Measurements from ENCODE around the gene PLAAT2. TPM values are rescaled to one million over a fixed set of nuclear protein-coding genes. Genes with fewer than 3 reads are reported as not detected.

Gene PLAAT2
- total and polyA plus RNA-seq, 10 of the 15 experiments (the other 5 are each of a cell fraction or from before 2014, with no cell fraction given) = 4.6 to 25.9 (median 8.6) TPM

DNA sequence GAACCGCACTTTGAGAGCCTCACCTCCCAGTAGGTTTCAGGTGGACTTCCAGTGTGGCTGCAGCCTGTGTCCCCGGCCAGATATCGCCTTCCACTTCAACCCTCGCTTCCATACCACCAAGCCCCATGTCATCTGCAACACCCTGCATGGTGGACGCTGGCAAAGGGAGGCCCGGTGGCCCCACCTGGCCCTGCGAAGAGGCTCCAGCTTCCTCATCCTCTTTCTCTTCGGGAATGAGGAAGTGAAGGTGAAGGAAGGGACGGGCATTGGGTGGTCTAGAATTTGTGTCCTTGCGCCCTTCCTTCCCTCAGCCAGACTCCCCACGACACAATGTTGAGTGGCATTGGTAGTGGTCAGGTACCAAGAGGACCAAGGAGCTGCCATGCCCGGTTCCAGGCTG is 54.4 kb downstream of the PLAAT2 start:
- H3K27me3 ChIP-seq (replicated peaks in 1 of 2; ENCODE audit: control insufficient read depth in 2 of 2, insufficient read depth in 2 of 2, low read length in 1 of 2) = no peaks in the 10 kb centered on the region; a peak in 1 of 4 replicates
- H3K4me2 ChIP-seq (ENCODE audit: control insufficient read depth, insufficient read depth) = no peak overlapping the region
- H3K4me3 ChIP-seq = no peak overlapping the region
- SMC1A ChIA-PET (ENCODE audit: uncharacterized antibody, unreplicated experiment) = interaction anchor here (1.6 kb wide), 1 partner anchor 19 kb away, joined by 5 read pairs; no protein-coding TSS in a partner anchor
- RAD21 ChIA-PET (ENCODE audit: unreplicated experiment) = no interaction called here
- CTCF ChIA-PET = interaction anchor here (0.5 to 2.5 kb wide), 2 partner anchors 29 to 117 kb away, joined by 3 to 16 read pairs; no protein-coding TSS in a partner anchor
- in situ Hi-C loops (cut with MboI) = no loop called here
- intact Hi-C loops (cut with micrococcal nuclease; ENCODE audit: unreplicated experiment) = no loop called here
- H2AFZ ChIP-seq (ENCODE audit: control insufficient read depth, low read depth, low read length) = no peak overlapping the region
- no peaks in the 10 kb centered on the region for H3K36me3 ChIP-seq (ENCODE audit: control insufficient read depth in 2 of 2, insufficient read depth in 2 of 2, low read length in 1 of 2)
- BruUV-seq (replicated peaks) = no TSS peak
- ATAC-seq = no peak
- WGBS (ENCODE audit: insufficient coverage, insufficient replicate concordance, low lambda C conversion rate, missing lambda C conversion rate) = 37% methylated on average over 12 of the region's 12 CpGs
- no peaks in the 10 kb centered on the region for H4K20me1 ChIP-seq (ENCODE audit: control insufficient read depth, insufficient read depth)
- TF ChIP-seq SPI1 (IDR thresholded peaks at IDR 0.05; ENCODE audit: borderline replicate concordance, insufficient read depth, low read depth, low read length) (peak; percentile 24; the same call in 1 of the 2 replicates), SUPT20H (IDR thresholded peaks at IDR 0.05; ENCODE audit: borderline replicate concordance, control insufficient read depth, low read depth, low read length) (no peak), EP300 (IDR thresholded peaks at IDR 0.05; ENCODE audit: borderline replicate concordance in 1 of 2, control insufficient read depth in 1 of 2, low read depth in 2 of 2, low read length in 2 of 2) (no peak)
- no peaks in the 10 kb centered on the region for H3K9me3 ChIP-seq (replicated peaks; ENCODE audit: control insufficient read depth, insufficient read depth, low read length)
- FAIRE-seq = no peak
- peaks cover 5% of the 10 kb centered on the region; the same call in 1 of the 2 replicates for H3K4me1 ChIP-seq (ENCODE audit: control insufficient read depth, insufficient read depth, low read length)
- H3K9ac ChIP-seq (ENCODE audit: control insufficient read depth, insufficient read depth, low read length) = no peak overlapping the region
- H3K27ac ChIP-seq (ENCODE audit: control insufficient read depth, insufficient read depth) = no peak overlapping the region
- H3K79me2 ChIP-seq (ENCODE audit: control insufficient read depth, insufficient read depth, low read length) = no peaks in the 10 kb centered on the region
- DNase-seq (ENCODE audit: low read depth, low spot score) = no peak
- POLR2A ChIA-PET = no interaction called here

DNA sequence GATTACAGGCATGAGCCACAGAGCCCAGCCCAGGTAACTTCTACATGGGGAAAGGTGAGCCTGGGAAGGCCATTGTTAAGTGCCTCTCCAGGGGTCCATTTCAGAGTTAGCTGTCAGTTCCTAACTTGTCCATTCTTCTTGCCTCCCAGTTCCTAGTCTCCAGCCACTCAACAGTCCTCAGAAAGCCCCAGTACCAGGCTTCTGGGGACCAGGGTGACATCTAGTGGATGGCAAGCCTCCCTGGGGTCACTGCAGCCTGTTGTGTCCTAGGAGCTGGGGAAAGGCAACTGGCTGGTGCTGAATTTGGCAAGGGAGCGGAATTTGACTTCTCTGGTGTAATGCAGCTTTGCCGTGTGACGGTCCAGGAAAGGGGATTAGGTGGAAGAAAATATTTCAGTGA is 55.2 kb downstream of the PLAAT2 start:
- ATAC-seq = peak; percentile 76
- Histone ChIP-seq H4K20me1 (ENCODE audit: control insufficient read depth, insufficient read depth) (no peaks in the 10 kb centered on the region), H3K27ac (ENCODE audit: control insufficient read depth, insufficient read depth) (no peak overlapping the region), H3K4me2 (ENCODE audit: control insufficient read depth, insufficient read depth) (no peak overlapping the region), H3K36me3 (ENCODE audit: control insufficient read depth in 2 of 2, insufficient read depth in 2 of 2, low read length in 1 of 2) (no peaks in the 10 kb centered on the region), H3K79me2 (ENCODE audit: control insufficient read depth, insufficient read depth, low read length) (no peaks in the 10 kb centered on the region), H3K9ac (ENCODE audit: control insufficient read depth, insufficient read depth, low read length) (no peak overlapping the region), H3K4me3 (no peak overlapping the region), H3K27me3 (replicated peaks in 1 of 2; ENCODE audit: control insufficient read depth in 2 of 2, insufficient read depth in 2 of 2, low read length in 1 of 2) (no peaks in the 10 kb centered on the region; a peak in 1 of 4 replicates), H3K9me3 (replicated peaks; ENCODE audit: control insufficient read depth, insufficient read depth, low read length) (no peaks in the 10 kb centered on the region), H2AFZ (ENCODE audit: control insufficient read depth, low read depth, low read length) (no peak overlapping the region), H3K4me1 (ENCODE audit: control insufficient read depth, insufficient read depth, low read length) (peaks cover 5% of the 10 kb centered on the region; the same call in 1 of the 2 replicates)
- ChIA-PET SMC1A (ENCODE audit: uncharacterized antibody, unreplicated experiment) (interaction anchor here (1.1 to 1.6 kb wide), 2 partner anchors 19 to 28 kb away, joined by 5 read pairs; no protein-coding TSS in a partner anchor), CTCF (interaction anchor here (1.0 to 2.5 kb wide), 3 partner anchors 24 to 128 kb away, joined by 3 to 16 read pairs (median 7); no protein-coding TSS in a partner anchor), POLR2A (interaction anchor here (1.3 kb wide), 1 partner anchor 29 kb away, joined by 3 read pairs; the partner anchor contains the start of gene PLAAT4), RAD21 (ENCODE audit: unreplicated experiment) (interaction anchor here (0.6 to 1.0 kb wide), 2 partner anchors 28 to 312 kb away, joined by 3 to 7 read pairs; no protein-coding TSS in a partner anchor)
- no TSS peak for BruUV-seq (replicated peaks)
- 54% methylated on average over 3 of the region's 3 CpGs for WGBS (ENCODE audit: insufficient coverage, insufficient replicate concordance, low lambda C conversion rate, missing lambda C conversion rate)
- intact Hi-C loops (cut with micrococcal nuclease; ENCODE audit: unreplicated experiment) (no loop called here), in situ Hi-C loops (cut with MboI) (no loop called here)
- no peak for DNase-seq (ENCODE audit: low read depth, low spot score)
- FAIRE-seq = no peak
- TF ChIP-seq CREM (IDR thresholded peaks at IDR 0.05; ENCODE audit: low read depth) (no peak), NR2C1 (IDR thresholded peaks at IDR 0.05) (no peak), ZNF274 (IDR thresholded peaks at IDR 0.05; ENCODE audit: insufficient read depth, insufficient read length) (no peak), LARP7 (IDR thresholded peaks at IDR 0.05) (no peak), MTA3 (IDR thresholded peaks at IDR 0.05; ENCODE audit: borderline replicate concordance, low read length) (no peak), NR2F1 (conservative IDR thresholded peaks at IDR 0.05) (no peak), SMC3 (IDR thresholded peaks at IDR 0.05; ENCODE audit: borderline replicate concordance, low read length) (peak; percentile 20; the same call in 1 of the 2 replicates), ETV6 (conservative IDR thresholded peaks at IDR 0.05 in 1 of 2, IDR thresholded peaks at IDR 0.05 in 1 of 2; ENCODE audit: borderline replicate concordance in 1 of 2, low read depth in 1 of 2) (no peak), GABPA (IDR thresholded peaks at IDR 0.05; ENCODE audit: low read depth) (no peak), KAT2A (conservative IDR thresholded peaks at IDR 0.05; ENCODE audit: control insufficient read depth, low read depth, low read length) (no peak)
- TF ChIP-seq, protein P1, sequence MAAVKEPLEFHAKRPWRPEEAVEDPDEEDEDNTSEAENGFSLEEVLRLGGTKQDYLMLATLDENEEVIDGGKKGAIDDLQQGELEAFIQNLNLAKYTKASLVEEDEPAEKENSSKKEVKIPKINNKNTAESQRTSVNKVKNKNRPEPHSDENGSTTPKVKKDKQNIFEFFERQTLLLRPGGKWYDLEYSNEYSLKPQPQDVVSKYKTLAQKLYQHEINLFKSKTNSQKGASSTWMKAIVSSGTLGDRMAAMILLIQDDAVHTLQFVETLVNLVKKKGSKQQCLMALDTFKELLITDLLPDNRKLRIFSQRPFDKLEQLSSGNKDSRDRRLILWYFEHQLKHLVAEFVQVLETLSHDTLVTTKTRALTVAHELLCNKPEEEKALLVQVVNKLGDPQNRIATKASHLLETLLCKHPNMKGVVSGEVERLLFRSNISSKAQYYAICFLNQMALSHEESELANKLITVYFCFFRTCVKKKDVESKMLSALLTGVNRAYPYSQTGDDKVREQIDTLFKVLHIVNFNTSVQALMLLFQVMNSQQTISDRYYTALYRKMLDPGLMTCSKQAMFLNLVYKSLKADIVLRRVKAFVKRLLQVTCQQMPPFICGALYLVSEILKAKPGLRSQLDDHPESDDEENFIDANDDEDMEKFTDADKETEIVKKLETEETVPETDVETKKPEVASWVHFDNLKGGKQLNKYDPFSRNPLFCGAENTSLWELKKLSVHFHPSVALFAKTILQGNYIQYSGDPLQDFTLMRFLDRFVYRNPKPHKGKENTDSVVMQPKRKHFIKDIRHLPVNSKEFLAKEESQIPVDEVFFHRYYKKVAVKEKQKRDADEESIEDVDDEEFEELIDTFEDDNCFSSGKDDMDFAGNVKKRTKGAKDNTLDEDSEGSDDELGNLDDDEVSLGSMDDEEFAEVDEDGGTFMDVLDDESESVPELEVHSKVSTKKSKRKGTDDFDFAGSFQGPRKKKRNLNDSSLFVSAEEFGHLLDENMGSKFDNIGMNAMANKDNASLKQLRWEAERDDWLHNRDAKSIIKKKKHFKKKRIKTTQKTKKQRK (IDR thresholded peaks at IDR 0.05; ENCODE audit: low read depth, low read length) = no peak

Measured in GM12878 (cell line).